Activated CD4-positive, alpha-beta T cell treated with anti-CD3 and anti-CD28 coated beads, Interleukin-2, Interleukin-4, amounts not matched to agents 100 ng/mL and 50 ng/mL, durations not matched to agents 16 hours and 8 hours (primary cell): Measurements from ENCODE around the gene WIF1.

Experiments used
- DNase-seq: peaks from one replicate; pipeline ENCODE4 v3.0.0-alpha.2; 2020; ENCODE audit warnings: low spot score

The WIF1 gene

GRCh38 chr12:65022421-65022820 lies 98.7 kb downstream of the WIF1 start:
- no peak for DNase-seq

GRCh38 chr12:65019696-65020234 lies 101.3 kb downstream of the WIF1 start:
- no peak for DNase-seq

- DNase-seq: no peak
These were observed 104.0 kb downstream of the WIF1 start for GRCh38 chr12:65016881-65017650.

GRCh38 chr12:65015850-65016249 lies 105.3 kb downstream of the WIF1 start:
- no peak for DNase-seq

- no peak for DNase-seq
These were observed 106.4 kb downstream of the WIF1 start for GRCh38 chr12:65014504-65015271.

- no peak for DNase-seq
These were observed 110.7 kb downstream of the WIF1 start for GRCh38 chr12:65010437-65010836.

- no peak for DNase-seq
These were observed 115.4 kb downstream of the WIF1 start for GRCh38 chr12:65005716-65006115.

GRCh38 chr12:65004270-65004669 lies 116.8 kb downstream of the WIF1 start:
- no peak for DNase-seq
